ENCODE measurements around the gene TGIF1. TPM values are rescaled to one million over a fixed set of nuclear protein-coding genes. Genes with fewer than 3 reads are reported as not detected.

Gene TGIF1
- total and polyA plus RNA-seq, 10 of the 15 experiments (the other 5 are each of a cell fraction or from before 2014, with no cell fraction given), result 1.8 to 8.5 (median 6.4) TPM

DNA sequence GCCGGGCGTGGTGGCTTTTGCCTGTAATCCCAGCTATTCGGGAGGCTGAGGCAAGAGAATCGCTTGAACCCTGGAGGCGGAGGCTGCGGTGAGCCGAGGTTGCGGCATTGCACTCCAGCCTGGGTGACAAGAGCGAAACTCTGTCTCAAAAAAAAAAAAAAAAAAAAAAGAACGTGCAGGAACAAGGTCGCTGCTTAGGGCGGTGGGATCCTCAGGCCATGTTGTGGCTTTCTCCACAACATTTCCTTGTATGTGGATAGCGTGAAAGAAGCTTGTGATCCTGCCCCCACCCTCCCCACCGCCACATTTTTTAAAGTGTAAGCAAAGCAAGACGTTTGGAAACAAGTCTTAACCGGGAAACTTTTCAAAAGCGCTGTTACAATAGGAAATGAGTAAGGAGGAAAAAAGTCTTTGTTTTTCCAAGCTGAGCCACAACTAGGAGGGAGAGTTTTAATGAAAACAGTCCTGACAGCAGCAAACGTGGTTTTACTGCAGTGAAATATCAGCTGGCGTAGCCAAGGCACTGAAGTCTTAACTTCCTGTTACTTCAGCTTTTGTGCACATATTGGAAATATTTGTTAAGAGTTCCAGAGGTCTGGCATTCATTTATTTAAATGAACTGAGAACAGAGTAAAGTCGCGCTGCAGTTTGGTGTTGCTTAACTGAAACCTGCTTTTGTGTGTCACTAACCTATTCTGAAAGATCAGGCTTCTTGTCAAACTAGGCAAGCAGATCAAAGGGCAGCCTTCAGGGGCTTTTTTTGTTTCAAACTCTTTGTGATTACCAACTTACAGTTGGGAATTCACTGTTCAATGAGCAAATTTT lies 3.8 kb downstream of the TGIF1 start (continued):
- TF ChIP-seq PAX8 (IDR thresholded peaks at IDR 0.05), result no peak
- TF ChIP-seq NKRF (conservative IDR thresholded peaks at IDR 0.05), result peak; percentile 54; the same call in 1 of the 2 replicates
- TF ChIP-seq, protein P1, sequence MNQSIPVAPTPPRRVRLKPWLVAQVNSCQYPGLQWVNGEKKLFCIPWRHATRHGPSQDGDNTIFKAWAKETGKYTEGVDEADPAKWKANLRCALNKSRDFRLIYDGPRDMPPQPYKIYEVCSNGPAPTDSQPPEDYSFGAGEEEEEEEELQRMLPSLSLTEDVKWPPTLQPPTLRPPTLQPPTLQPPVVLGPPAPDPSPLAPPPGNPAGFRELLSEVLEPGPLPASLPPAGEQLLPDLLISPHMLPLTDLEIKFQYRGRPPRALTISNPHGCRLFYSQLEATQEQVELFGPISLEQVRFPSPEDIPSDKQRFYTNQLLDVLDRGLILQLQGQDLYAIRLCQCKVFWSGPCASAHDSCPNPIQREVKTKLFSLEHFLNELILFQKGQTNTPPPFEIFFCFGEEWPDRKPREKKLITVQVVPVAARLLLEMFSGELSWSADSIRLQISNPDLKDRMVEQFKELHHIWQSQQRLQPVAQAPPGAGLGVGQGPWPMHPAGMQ (IDR thresholded peaks at IDR 0.05; ENCODE audit: borderline replicate concordance), result no peak
- TF ChIP-seq, protein P2, sequence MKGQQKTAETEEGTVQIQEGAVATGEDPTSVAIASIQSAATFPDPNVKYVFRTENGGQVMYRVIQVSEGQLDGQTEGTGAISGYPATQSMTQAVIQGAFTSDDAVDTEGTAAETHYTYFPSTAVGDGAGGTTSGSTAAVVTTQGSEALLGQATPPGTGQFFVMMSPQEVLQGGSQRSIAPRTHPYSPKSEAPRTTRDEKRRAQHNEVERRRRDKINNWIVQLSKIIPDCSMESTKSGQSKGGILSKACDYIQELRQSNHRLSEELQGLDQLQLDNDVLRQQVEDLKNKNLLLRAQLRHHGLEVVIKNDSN (IDR thresholded peaks at IDR 0.05; ENCODE audit: borderline replicate concordance, extremely low read length, insufficient read depth, low read depth, low read length), result no peak
- no peak for TF ChIP-seq CBX5 (IDR thresholded peaks at IDR 0.05; ENCODE audit: low read depth)
- TF ChIP-seq TCF7 (IDR thresholded peaks at IDR 0.05; ENCODE audit: borderline replicate concordance), result peak; percentile 72; the same call in 1 of the 2 replicates
- TF ChIP-seq POU2F2 (IDR thresholded peaks at IDR 0.05; ENCODE audit: borderline replicate concordance, low read depth, low read length), result no peak
- TF ChIP-seq YY1 (IDR thresholded peaks at IDR 0.05; ENCODE audit: low read depth, low read length), result no peak
- no peak for TF ChIP-seq SMARCA5 (IDR thresholded peaks at IDR 0.05)
- TF ChIP-seq WRNIP1 (IDR thresholded peaks at IDR 0.05; ENCODE audit: borderline replicate concordance, low read depth, low read length), result no peak
- no peak for TF ChIP-seq GATAD2B (conservative IDR thresholded peaks at IDR 0.05; ENCODE audit: low read depth)
- no peak for TF ChIP-seq SP1 (IDR thresholded peaks at IDR 0.05; ENCODE audit: low read depth, low read length)
- TF ChIP-seq MYB (IDR thresholded peaks at IDR 0.05; ENCODE audit: borderline replicate concordance, low read depth, low read length), result no peak
- no peak for TF ChIP-seq SMC3 (IDR thresholded peaks at IDR 0.05; ENCODE audit: borderline replicate concordance, low read length)
- TF ChIP-seq, protein P3, sequence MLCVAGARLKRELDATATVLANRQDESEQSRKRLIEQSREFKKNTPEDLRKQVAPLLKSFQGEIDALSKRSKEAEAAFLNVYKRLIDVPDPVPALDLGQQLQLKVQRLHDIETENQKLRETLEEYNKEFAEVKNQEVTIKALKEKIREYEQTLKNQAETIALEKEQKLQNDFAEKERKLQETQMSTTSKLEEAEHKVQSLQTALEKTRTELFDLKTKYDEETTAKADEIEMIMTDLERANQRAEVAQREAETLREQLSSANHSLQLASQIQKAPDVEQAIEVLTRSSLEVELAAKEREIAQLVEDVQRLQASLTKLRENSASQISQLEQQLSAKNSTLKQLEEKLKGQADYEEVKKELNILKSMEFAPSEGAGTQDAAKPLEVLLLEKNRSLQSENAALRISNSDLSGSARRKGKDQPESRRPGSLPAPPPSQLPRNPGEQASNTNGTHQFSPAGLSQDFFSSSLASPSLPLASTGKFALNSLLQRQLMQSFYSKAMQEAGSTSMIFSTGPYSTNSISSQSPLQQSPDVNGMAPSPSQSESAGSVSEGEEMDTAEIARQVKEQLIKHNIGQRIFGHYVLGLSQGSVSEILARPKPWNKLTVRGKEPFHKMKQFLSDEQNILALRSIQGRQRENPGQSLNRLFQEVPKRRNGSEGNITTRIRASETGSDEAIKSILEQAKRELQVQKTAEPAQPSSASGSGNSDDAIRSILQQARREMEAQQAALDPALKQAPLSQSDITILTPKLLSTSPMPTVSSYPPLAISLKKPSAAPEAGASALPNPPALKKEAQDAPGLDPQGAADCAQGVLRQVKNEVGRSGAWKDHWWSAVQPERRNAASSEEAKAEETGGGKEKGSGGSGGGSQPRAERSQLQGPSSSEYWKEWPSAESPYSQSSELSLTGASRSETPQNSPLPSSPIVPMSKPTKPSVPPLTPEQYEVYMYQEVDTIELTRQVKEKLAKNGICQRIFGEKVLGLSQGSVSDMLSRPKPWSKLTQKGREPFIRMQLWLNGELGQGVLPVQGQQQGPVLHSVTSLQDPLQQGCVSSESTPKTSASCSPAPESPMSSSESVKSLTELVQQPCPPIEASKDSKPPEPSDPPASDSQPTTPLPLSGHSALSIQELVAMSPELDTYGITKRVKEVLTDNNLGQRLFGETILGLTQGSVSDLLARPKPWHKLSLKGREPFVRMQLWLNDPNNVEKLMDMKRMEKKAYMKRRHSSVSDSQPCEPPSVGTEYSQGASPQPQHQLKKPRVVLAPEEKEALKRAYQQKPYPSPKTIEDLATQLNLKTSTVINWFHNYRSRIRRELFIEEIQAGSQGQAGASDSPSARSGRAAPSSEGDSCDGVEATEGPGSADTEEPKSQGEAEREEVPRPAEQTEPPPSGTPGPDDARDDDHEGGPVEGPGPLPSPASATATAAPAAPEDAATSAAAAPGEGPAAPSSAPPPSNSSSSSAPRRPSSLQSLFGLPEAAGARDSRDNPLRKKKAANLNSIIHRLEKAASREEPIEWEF (IDR thresholded peaks at IDR 0.05; ENCODE audit: insufficient replicate concordance, low read depth, low read length), result no peak
- TF ChIP-seq RELA (IDR thresholded peaks at IDR 0.05; ENCODE audit: borderline replicate concordance, partially characterized antibody), result no peak
- no peak for TF ChIP-seq USF2 (IDR thresholded peaks at IDR 0.05; ENCODE audit: borderline replicate concordance, low read depth, low read length)
- peak; percentile 29 to 57; a peak in 3 of 4 replicates for TF ChIP-seq IKZF2 (IDR thresholded peaks at IDR 0.05)
- no peak for TF ChIP-seq MTA2 (IDR thresholded peaks at IDR 0.05; ENCODE audit: low read depth)

Measured in GM12878 (cell line).